Body of pancreas (tissue), 4 donors: ENCODE data around the gene MICALL1. TPM values are rescaled to one million over a fixed set of nuclear protein-coding genes. Genes with fewer than 3 reads are reported as not detected.

Source experiments
- ATAC-seq: fragments of 150-250 bp; one replicate; pipeline ENCODE4 v1.9.1; 2016
- DNase-seq, 4 donors: peaks; one replicate each; pipeline ENCODE4 v3.0.0-alpha.2; 2019
- H3K27ac ChIP-seq, 4 donors: fragments of 200-600 bp; sonication (generic); 1 replicate in 3 of 4; 2 replicates in 1 of 4; pipeline versions ENCODE4 v1.5.1 to v1.6.1; 2016 to 2019; ENCODE audit warnings: mild to moderate bottlenecking in 1 of 4, mixed read lengths in 1 of 4, moderate library complexity in 1 of 4
- H3K27me3 ChIP-seq, 2 donors: fragments of 200-600 bp; sonication (generic); one replicate each; pipeline ENCODE4 v1.6.0; 2016; ENCODE audit warnings: mild to moderate bottlenecking in 1 of 2
- H3K36me3 ChIP-seq, 2 donors: fragments of 200-600 bp; sonication (generic); replicated peaks in 1 of 2; 2 replicates each; pipeline ENCODE4 v1.5.1; 2016; ENCODE audit warnings: low read depth in 2 of 2; ENCODE audit not compliant: insufficient read depth in 1 of 2
- H3K4me1 ChIP-seq: fragments of 200-600 bp; sonication (generic); one replicate; pipeline ENCODE4 v1.6.0; 2016
- H3K4me3 ChIP-seq, 2 donors: fragments of 200-600 bp; sonication (generic); 1 replicate in 1 of 2; 2 replicates in 1 of 2; pipeline ENCODE4 v1.5.1; 2016 to 2019
- H3K9me3 ChIP-seq, 3 donors: fragments of 200-600 bp; sonication (generic); 1 replicate in 2 of 3; 2 replicates in 1 of 3; pipeline ENCODE4 v1.5.1; 2016
- CTCF ChIP-seq, 7 experiments: fragments of 450-650 bp in 4 of 7; fragments of 200-600 bp in 3 of 7; sonication (generic) in 3 of 7; IDR thresholded peaks; one replicate each; pipeline ENCODE4 v1.5.1; 2016 to 2019; ENCODE audit warnings: antibody characterized with exemption in 7 of 7
- POLR2A ChIP-seq, 3 donors: fragments of 450-650 bp; IDR thresholded peaks; one replicate each; pipeline ENCODE4 v1.6.1; 2016; ENCODE audit warnings: antibody characterized with exemption in 3 of 3, mild to moderate bottlenecking in 2 of 3
- WGBS, 2 donors: methylation state at CpG; one replicate each; pipeline ENCODE4 v1.1.5; 2017; 5-methylcytosine and 5-hydroxymethylcytosine counted together
- intact Hi-C: fragments of 100-400 bp; cut with DNase I; formaldehyde crosslinking; loops from one replicate; pipeline ENCODE4 v1.15.1; 2023
- total RNA-seq, 2 donors: library from RNA; depleted of rRNA; stranded (reverse); fragments of >200 nt; gene quantifications; one replicate each; pipeline ENCODE4 v1.1.0, GENCODE V29; 2016

MICALL1 gene
- total RNA-seq, 2 donors from 2014 or later, result 19.2 to 34.9 TPM

DNA sequence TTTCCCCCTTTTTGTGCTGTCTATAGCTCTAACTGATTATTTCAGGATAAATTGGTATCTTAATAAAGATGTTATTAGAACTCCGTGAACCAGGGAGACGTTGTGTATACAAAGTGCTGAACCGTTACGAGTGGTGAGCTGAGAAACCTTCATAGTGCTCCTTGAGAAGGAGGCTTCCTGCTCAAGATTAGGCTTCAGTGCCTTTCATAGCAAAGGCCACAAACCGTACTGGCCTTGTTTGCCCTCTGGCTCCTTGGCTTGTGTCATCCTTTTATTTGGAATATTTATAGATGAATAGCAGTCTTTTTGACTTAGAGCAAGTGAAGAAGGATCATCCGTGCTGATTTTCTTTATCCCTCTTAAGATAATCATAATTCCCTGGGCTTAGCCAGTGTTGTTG, 40.6 kb upstream of the MICALL1 start:
- H3K9me3 ChIP-seq, result no peaks in the 10 kb centered on the region
- no peak for ATAC-seq
- no peak overlapping the region for H3K4me3 ChIP-seq
- peaks cover 4 to 14% of the 10 kb centered on the region in 2 donors for H3K36me3 ChIP-seq
- no peak for TF ChIP-seq CTCF (IDR thresholded peaks at IDR 0.05)
- TF ChIP-seq POLR2A (IDR thresholded peaks at IDR 0.05), result no peak
- H3K27me3 ChIP-seq, result no peaks in the 10 kb centered on the region
- DNase-seq, result no peak
- no peak overlapping the region for H3K27ac ChIP-seq
- WGBS, 2 donors, result 64 to 74% methylated on average over 6 of the region's 6 CpGs
- peaks cover 46% of the 10 kb centered on the region for H3K4me1 ChIP-seq
- intact Hi-C loops, result no loop called here

- peak overlapping the region in 1 of 4 donors; percentile 15 for H3K27ac ChIP-seq
- no peak overlapping the region for H3K4me3 ChIP-seq
- peak in 2 of 4 donors; percentile 12 to 19 for DNase-seq
- no peak for TF ChIP-seq CTCF (IDR thresholded peaks at IDR 0.05)
- TF ChIP-seq POLR2A (IDR thresholded peaks at IDR 0.05), result no peak
- intact Hi-C loops, result no loop called here
- no peaks in the 10 kb centered on the region for H3K4me1 ChIP-seq
- no peaks in the 10 kb centered on the region for H3K9me3 ChIP-seq
- no peak for ATAC-seq
- no peaks in the 10 kb centered on the region for H3K27me3 ChIP-seq
- peaks cover 9 to 34% of the 10 kb centered on the region in 2 donors for H3K36me3 ChIP-seq
- 53 to 54% methylated on average over 7 of the region's 7 CpGs for WGBS, 2 donors
Measured at GRCh38 chr22:37870273-37870672, 35.8 kb upstream of the MICALL1 start.

DNA sequence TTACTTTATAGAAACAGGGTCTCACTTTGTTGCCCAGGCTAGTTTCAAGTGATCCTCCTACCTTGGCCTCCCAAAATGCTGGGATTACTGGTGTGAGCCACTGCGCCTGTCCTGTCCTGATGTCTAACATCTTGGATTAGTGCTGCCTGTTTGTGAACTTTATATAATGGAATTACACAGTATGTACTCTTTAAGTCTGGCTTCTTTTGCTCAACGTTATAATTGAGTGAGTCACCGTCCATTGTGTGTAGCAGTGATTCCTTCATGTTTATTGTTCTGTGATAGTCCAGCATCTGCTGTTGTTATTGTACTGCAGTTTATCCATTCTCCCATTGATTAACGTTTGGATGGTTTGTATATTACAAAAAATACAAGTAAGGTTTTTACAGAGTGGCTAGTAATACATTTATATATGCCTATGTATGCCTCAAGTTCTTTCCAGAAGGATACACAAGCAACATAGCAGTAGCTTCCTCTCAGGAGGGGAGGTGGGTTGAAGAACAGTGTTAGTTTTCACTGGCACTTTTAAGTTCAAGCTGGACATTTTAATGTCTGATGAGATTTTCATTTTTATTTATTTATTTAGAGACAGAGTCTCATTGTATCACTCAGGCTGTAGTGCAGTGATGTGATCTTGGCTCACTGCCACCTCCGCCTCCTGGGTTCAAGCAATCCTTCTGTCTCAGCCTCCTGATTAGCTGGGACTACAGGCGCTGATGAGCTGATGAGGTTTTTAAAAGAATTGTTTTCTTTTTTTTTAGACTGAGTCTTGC, 25.2 kb upstream of the MICALL1 start:
- ATAC-seq (no peak), DNase-seq (no peak)
- intact Hi-C loops, result no loop called here
- H3K4me1 ChIP-seq, result no peaks in the 10 kb centered on the region
- H3K9me3 ChIP-seq, result no peaks in the 10 kb centered on the region
- H3K36me3 ChIP-seq, result peaks cover 11 to 34% of the 10 kb centered on the region in 2 donors
- no peak overlapping the region for H3K27ac ChIP-seq
- 64 to 66% methylated on average over 6 of the region's 6 CpGs for WGBS, 2 donors
- no peak for TF ChIP-seq POLR2A (IDR thresholded peaks at IDR 0.05)
- no peak for TF ChIP-seq CTCF (IDR thresholded peaks at IDR 0.05)
- H3K4me3 ChIP-seq, result no peak overlapping the region
- H3K27me3 ChIP-seq, result no peaks in the 10 kb centered on the region

DNA sequence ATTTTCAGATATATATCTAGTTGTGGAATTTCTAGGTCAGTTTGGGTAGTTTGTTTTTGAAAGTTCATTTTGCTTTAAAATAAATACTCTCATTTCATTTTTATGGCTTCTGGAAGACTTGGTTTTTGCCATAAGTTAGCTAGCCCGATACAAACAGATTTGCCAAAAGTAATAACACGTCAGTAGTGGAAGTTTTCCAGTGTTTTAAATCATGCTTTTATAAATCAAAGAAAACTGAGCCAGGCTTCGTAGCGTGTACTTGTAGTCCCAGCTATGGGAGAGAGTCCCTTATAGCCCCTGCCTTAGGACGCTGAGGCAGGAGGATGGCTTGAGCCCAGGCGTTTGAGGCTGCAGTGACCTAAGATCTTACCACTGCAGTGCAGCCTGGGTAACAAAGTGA, 21.7 kb upstream of the MICALL1 start:
- Histone ChIP-seq H3K4me1 (peaks cover 6% of the 10 kb centered on the region), H3K36me3 (peaks cover 7 to 36% of the 10 kb centered on the region in 2 donors), H3K27ac (no peak overlapping the region), H3K9me3 (no peaks in the 10 kb centered on the region), H3K4me3 (no peak overlapping the region), H3K27me3 (no peaks in the 10 kb centered on the region)
- no peak for ATAC-seq
- no peak for DNase-seq
- intact Hi-C loops, result no loop called here
- WGBS, 2 donors, result 82 to 93% methylated on average over 6 of the region's 6 CpGs
- TF ChIP-seq CTCF (IDR thresholded peaks at IDR 0.05), result no peak
- TF ChIP-seq POLR2A (IDR thresholded peaks at IDR 0.05), result no peak
